ENCODE data around the gene HOXB1.
"Not testable (repeated sequence)": the region's sequence is repeated elsewhere in the genome, so short reads cannot be mapped to it uniquely, and the experiment has no call there.

The HOXB1 gene

DNA sequence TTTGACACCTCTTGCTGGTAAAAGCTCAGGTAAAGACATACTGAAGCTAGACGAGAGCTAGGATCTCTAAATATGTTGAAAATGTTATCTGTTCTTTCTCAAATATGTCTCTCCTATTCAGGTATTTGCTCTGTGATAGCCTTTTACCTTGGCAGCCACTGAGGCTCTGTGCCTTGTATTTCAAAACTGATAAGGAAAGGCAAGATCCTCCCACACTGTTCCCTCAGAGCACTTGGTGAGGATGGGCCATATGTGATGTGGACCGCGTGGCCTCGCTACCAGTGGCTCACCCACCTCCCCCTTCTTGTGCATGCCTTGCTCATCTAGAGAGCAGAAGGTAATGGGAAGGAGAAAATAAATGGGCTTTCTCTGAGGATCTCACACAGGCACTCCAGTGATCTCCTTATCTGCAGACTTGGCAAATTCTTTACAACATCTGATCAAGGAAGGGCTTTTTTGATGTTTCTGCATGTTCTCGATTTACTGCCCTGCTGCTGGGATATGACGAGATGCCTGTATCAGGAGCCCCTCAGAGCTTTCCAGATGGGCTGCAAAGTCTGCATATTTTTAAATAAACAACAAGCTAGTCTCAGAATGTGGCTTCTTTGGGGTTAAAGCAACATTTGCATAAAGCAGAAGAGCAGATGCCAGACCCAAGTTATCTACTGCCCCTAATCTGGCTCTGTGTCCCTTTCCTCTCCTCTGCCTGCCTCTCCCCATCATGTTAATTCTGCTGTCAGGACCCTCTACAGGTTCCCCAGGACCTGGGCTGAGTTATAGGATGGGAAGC is 16.9 kb downstream of the HOXB1 start:
- in situ Hi-C loops (cut with HindIII; ENCODE audit: low sequenced_read_pairs) = no loop called here
- H3K4me3 ChIP-seq (ENCODE audit: low read depth, low read length) = no peak overlapping the region
- TF ChIP-seq, protein P1, sequence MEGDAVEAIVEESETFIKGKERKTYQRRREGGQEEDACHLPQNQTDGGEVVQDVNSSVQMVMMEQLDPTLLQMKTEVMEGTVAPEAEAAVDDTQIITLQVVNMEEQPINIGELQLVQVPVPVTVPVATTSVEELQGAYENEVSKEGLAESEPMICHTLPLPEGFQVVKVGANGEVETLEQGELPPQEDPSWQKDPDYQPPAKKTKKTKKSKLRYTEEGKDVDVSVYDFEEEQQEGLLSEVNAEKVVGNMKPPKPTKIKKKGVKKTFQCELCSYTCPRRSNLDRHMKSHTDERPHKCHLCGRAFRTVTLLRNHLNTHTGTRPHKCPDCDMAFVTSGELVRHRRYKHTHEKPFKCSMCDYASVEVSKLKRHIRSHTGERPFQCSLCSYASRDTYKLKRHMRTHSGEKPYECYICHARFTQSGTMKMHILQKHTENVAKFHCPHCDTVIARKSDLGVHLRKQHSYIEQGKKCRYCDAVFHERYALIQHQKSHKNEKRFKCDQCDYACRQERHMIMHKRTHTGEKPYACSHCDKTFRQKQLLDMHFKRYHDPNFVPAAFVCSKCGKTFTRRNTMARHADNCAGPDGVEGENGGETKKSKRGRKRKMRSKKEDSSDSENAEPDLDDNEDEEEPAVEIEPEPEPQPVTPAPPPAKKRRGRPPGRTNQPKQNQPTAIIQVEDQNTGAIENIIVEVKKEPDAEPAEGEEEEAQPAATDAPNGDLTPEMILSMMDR (IDR thresholded peaks at IDR 0.05; ENCODE audit: low read depth, low read length, missing control alignments) = no peak
- DNase-seq (ENCODE audit: low read depth) = no peak

DNA sequence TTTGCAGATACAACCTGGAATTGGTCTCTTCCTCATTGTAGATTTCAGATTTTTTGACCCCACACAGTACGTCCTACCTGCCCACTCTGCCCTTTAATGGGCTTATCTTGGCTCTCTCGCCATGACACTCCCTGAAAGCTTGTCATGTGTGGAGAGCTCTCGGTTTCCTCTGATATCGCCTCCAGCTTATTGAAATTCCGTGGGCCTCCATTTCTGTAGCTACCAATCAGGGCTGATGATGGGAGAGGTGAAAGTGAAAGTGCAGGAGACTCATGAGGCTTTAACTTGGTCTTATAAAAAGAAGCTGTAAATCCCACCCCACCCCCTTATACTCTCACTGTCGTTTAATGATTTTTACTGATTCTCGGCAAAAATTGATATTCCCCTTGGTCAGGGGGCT is 17.7 kb downstream of the HOXB1 start:
- TF ChIP-seq, protein P1 (IDR thresholded peaks at IDR 0.05; ENCODE audit: low read depth, low read length, missing control alignments) = no peak
- no peak for DNase-seq (ENCODE audit: low read depth)
- in situ Hi-C loops (cut with HindIII; ENCODE audit: low sequenced_read_pairs) = no loop called here
- H3K4me3 ChIP-seq (ENCODE audit: low read depth, low read length) = no peak overlapping the region

DNA sequence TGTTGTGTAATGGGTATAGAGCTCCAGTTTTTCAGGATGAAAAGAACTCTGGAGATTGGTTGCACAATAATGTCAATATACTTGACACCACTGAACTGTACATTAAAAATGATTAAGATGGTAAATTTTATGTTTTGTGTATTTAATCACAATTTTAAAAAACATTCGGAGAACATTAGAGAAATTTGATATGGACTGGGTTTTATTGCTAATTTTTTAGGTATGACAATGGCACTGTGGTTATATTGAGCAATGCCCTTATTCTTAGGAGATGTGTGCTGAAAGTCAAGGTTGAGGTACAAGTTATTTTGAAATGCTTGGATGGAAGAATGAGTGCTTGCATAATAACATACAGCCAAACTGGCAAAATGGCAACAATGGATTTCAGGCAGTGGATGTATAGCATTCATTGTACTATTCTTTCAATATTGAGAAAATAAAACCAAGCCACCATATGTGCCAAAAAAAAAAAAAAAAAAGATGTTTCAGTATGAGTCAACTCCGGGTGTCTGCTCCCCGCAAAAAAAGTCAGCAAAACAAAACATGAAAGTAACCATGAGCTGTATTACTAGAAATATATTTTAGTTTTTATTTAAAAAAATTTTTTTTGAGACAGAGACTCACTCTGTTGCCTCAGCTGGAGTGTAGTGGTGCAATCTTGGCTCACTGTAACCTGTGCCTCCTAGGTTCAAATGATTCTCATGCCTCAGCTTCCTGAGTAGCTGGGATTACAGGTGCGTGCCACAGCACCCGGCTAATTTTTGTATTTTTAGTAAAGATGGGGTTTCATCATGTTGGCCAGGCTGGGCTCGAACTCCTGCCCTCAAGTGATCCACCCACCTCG is 19.8 kb downstream of the HOXB1 start:
- H3K4me3 ChIP-seq (ENCODE audit: low read depth, low read length) = no peak overlapping the region
- in situ Hi-C loops (cut with HindIII; ENCODE audit: low sequenced_read_pairs) = no loop called here
- TF ChIP-seq, protein P1 (IDR thresholded peaks at IDR 0.05; ENCODE audit: low read depth, low read length, missing control alignments) = no peak
- DNase-seq (ENCODE audit: low read depth) = no peak

DNA sequence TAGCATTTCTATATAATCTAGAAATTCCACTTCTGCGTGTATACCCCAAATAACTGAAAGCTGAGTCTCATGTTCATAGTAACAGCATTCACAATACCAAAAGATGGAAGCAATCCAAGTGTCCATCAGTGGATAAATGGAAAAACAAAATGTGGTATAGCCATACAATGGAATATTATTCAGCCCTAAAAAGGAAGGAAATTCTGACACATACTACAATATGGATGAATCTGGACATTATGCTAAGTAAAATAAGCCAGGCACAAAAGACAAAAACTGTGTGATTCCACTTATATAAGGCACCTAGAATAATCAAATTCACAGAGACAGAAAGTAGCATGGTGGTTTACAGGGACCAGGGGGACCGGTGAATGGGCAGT is 20.4 kb downstream of the HOXB1 start:
- TF ChIP-seq, protein P1 (IDR thresholded peaks at IDR 0.05; ENCODE audit: low read depth, low read length, missing control alignments) = no peak
- no peak overlapping the region for H3K4me3 ChIP-seq (ENCODE audit: low read depth, low read length)
- no peak for DNase-seq (ENCODE audit: low read depth)
- in situ Hi-C loops (cut with HindIII; ENCODE audit: low sequenced_read_pairs) = no loop called here

DNA sequence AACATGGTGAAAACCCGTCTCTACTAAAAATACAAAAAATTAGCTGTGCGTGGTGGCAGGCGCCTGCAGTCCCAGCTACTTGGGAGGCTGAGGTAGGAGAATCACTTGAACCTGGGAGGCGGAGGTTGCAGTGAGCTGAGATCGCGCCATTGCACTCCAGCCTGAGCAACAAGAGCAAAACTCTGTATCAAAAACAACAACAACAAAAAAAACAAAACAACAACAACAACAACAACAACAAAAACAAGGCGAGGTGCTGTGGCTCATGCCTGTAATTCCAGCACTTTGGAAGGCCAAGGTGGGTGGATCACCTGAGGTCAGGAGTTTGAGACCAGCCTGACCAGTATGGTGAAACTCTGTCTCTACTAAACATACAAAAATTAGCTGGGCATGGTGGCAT is 21.1 kb downstream of the HOXB1 start:
- H3K4me3 ChIP-seq (ENCODE audit: low read depth, low read length); DNase-seq (ENCODE audit: low read depth); in situ Hi-C loops (cut with HindIII; ENCODE audit: low sequenced_read_pairs): not testable (repeated sequence)

DNA sequence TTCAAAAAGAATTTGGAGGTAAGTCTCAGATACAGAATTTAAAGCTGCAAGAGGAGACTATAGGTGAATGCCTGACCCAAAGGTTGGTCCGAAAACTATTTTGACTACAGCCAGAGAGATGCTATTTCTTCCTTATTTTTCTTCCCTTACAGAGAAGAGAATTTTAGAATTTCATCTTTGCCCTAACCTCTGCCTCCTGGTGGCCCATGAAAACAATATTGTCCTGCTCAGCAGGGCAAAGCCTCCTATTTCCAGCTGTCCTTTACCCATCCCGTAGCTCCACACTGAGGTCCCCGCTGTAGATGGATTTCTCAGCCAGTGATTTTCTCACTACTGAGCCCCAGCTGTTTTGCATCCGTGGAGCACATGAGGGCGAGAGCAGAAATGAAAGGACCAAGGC is 24.6 kb downstream of the HOXB1 start:
- no peak overlapping the region for H3K4me3 ChIP-seq (ENCODE audit: low read depth, low read length)
- TF ChIP-seq, protein P1 (IDR thresholded peaks at IDR 0.05; ENCODE audit: low read depth, low read length, missing control alignments) = no peak
- in situ Hi-C loops (cut with HindIII; ENCODE audit: low sequenced_read_pairs) = no loop called here
- DNase-seq (ENCODE audit: low read depth) = no peak

DNA sequence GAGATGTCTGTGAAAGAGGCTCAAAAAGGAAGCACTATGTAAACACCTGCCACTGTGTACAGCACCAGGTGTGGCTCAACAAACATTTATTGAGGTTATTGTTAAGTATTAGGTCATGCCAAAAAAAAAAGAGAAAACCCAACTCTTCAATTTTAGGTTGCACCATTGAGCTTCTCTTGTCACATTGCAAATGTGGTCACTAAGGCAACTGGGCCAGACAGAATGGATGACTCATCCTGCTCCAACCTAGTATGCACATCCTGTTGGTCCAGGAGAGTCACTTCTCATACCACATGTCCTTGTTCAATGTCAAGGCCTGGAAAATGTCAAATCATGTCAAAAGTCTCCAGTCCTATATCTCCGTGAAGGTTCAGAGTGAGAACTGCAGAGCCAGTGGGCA is 25.0 kb downstream of the HOXB1 start:
- in situ Hi-C loops (cut with HindIII; ENCODE audit: low sequenced_read_pairs) = no loop called here
- TF ChIP-seq, protein P1 (IDR thresholded peaks at IDR 0.05; ENCODE audit: low read depth, low read length, missing control alignments) = no peak
- no peak overlapping the region for H3K4me3 ChIP-seq (ENCODE audit: low read depth, low read length)
- DNase-seq (ENCODE audit: low read depth) = peak; percentile 34
